COLO668 (cell line): Measurements from ENCODE around the gene SFT2D1.
"Not testable (repeated sequence)": the region's sequence is repeated elsewhere in the genome, so short reads cannot be mapped to it uniquely, and the experiment has no call there.

Source experiments
- DNase-seq: peaks from one replicate; lab custom pipeline; 2025; ENCODE audit not compliant: unreplicated experiment; lab: John Stamatoyannopoulos, UW

SFT2D1 gene

DNA sequence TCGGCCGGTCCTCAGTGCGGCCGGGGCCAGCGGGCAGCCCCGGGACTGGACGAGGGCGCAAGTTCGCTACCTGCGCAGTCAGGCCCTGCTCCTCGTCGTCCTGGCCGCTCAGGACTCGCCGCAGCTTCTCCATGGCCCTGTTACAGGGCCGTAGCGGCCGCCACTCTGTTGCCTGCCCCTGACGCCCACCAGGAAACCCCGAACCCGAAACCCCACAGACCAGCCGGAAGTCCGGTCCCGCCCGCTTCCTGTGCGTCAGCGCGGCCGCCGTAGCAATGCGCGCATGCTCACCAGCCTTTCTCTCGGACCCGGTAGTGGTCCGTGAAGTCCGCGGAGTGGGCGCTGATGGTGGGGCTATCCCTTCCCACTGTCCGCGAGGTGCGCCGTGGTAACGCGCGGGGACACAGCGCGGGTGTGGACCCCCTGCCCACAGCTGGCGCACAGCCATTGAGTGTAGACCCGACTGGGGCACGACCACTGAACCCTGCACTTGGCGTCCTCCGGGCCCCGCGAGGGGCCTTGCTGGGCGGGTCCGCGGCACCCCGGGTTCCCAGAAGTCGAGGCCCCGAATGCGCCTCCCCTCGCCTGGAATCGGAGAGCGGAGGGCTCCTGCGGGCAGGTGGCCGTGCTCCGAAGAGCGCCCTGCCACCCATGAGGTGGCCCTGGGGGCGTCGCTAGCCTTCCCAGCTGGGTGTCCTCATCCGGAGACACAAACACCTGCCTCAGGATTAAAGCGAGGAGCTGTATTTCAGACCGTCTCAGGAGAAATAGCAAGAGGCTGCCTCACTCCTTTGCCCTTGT lies at the start of gene SFT2D1:
TSS of gene SFT2D1 (minus strand) at position 197 of the 801 bp plus-strand sequence. CDS start at position 133, 64 bp downstream.
- DNase-seq = peak; percentile 79

DNA sequence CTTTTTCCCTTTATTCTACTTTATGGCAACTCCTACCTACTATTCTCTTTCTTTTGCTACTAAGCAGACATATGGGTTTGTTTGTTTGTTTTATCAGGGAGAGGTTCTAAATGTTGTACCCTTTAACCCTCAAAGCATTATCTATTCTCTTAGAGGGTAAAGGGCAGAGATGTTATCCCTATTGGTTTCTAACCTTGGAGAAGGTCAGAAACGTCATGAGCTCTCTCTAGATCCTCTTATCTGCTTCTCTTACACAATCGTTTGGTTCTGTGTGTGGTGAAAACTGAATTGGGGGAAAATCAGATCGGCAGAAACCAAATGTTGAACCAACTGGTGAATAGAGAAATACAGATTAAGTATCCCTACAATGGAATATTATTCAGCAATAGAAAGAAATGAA lies 46.8 kb upstream of the SFT2D1 start:
- DNase-seq = no peak

DNA sequence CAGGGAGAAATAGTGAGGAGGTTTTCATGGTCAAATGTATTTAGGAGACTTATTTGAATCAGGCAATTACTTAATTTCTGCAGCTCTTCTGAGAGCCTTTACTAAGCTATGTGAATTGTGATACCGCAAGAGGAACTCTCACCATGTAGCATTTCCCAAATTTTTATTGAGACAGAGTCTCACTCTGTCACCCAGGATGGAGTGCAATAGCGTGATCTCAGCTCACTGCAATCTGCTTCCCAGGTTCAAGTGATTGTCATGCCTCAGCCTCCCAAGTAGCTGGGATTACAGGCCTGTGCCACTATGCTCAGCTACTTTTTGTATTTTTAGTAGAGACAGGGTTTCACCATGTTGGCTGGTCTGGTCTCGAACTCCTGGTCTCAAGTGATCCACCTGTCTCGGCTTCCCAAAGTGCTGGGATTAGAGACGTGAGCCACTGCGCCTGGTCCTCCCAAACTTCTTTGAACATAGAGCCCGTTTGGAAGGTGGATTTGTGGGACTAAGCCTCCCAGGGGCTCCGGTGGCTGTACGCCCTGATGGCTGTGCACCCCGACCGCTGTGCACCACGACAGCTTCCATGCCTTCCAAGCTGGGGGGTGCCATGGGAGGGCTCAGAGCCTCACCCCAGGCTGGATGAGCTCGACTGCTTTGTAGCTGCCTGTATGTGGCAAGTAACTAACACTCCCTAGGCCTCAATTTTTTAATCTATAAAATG lies 46.1 kb upstream of the SFT2D1 start:
- DNase-seq = no peak

DNA sequence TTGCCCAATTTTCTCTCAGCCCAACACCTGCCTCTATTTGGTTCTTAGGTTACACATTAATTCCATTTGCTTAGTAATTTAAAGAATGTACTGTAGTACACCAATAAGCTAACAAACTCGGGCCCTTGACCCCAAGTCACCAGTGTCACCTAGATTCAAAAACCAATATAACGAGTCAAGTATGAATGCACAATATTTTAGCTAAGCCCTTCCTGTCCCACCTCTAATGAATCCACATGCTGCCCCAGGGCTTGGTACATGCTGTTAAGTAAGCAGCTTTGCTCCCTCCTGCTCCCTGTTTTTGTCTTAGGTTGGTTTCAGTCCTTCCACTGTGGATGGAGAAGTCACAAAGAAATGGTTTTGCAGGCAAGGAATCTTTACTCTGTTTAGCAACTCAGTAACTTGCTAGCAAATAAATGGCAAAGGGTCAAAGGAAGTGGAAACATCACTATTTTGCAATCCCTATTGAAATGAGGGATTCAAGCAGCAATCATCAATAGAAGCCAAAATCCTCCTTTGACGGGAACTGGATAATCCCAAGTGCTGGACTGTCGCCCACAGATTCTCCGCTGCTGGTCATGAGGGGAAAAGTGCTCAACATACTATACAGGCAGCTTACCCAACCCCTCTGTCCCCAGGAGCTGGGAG lies 45.4 kb upstream of the SFT2D1 start:
- DNase-seq = no peak

DNA sequence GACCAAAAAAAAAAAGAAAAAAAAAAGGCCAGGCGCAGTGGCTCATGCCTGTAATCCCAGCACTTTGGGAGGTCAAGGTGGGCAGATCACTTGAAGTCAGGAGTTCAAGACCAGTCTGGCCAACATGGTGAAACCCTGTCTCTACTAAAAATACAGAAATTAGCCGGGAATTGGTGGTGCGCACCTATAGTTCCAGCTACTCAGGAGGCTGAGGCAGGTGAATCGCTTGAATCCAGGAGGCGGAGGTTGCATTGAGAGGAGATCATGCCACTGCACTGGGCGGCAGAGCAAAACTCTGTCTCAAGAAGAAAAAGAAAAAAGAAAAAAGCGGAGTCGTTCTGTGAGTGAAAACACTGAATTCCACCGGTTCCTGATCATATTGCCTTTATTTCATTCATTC lies 44.8 kb upstream of the SFT2D1 start:
- DNase-seq = not testable (repeated sequence)

DNA sequence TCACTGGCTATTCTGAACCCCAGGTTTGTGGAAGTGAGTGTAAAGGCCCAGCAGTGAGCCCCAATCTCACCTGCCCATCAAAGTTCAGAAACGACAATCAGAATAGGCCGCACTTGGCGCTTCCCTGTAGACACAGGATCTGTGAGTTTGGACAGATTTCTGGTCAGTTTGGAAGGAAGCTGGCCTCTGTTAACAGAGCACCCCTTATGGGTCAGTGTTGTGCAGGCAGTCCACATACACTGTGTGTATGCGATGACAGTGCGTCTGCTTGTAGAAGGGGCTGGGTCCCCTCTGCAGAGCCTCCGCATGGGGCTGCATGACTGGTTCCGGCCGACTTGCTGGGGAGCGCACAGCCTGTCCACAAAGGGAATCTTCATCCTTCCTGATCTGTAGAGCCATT lies 43.8 kb upstream of the SFT2D1 start:
- no peak for DNase-seq

DNA sequence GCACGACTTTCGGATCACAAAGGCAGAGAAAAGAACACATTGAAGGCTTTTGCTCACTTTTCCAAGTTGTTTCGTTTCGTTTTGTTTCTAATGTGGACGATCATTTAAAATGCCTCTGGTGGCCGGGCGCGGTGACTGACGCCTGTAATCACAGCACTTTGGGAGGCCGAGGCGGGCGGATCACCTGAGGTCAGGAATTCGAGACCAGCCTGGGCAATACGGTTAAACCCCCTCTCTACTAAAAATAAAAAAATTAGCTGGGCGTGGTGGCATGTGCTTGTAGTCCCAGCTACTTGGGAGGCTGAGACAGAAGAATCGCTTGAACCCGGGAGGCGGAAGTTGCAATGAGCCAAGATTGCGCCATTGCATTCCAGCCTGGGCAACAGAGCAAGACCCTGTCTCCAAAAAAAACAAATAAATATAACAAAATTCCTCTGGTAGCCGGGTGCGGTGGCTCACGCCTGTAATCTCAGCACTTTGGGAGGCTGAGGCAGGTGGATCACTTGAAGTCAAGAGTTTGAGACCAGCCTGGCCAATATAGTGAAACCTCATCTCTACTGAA lies 41.5 kb upstream of the SFT2D1 start:
- DNase-seq = peak; percentile 38

DNA sequence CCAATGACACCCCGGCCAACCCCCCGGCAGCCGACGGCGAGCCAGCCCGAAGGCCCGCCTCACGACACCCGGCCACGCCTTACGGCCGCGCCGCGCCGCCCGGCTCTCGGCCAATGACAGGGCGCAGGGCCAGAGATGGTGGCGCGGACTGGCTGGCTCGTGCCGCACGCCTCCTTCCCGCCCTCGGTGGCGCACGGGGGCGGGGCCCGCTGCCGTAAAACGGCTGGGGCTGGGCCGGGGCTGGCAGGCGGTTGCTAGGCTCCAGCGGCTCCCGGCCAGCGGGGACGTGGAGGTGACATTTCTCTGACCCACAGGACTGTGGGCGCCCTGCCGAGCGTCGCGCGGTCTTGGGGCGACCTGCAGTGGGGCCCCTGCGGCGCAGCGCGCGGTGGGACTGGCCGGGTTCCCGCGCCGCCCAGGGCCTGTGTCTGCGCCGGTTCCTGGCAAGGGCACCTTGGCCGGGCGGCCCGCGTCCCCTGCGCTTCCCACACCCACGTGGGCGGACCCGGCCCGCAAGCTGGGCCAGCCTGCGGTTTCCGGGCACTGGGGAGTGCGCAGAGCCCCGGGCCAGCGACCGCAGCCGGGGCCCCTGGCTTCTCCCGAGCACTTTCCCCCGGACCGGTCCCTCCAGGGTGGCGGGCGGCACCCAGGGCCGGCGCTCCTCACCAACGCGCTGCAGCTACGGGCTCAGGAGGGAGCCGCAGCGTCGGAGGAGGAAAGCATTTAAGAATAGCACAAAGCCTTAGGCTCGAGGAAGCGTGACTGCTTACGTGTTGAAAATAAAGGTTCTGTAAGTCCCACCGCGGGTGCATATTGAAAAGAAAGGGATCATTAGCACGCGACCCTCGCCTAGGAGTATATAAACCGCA lies 40.8 kb upstream of the SFT2D1 start, which contains the start of gene MPC1:
TSS of gene MPC1 (minus strand) at position 8 of the 869 bp plus-strand sequence. CDS start 64 bp downstream, outside the sequence.
- DNase-seq = peak; percentile 95

DNA sequence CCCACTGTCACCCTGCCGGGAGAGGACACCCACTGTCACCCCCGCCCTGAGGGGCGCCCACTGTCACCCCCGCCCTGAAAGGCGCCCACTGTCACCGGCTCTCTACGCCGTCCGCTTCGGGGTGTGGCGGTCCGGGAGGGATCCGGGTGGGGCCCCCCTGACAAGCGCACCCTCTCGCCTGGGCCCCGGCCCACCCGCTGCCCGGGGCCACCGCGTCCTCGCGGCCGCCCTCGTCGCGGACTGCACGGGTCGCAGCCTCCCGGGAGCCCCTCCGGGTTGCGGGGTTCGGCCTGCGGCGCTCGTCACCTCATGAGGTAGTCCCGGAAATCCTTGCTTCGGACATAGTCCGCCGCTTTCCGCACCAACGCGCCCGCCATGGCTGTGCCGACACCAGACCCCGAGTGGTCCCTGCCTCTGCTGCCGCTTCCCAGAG lies 40.2 kb upstream of the SFT2D1 start:
- no peak for DNase-seq

DNA sequence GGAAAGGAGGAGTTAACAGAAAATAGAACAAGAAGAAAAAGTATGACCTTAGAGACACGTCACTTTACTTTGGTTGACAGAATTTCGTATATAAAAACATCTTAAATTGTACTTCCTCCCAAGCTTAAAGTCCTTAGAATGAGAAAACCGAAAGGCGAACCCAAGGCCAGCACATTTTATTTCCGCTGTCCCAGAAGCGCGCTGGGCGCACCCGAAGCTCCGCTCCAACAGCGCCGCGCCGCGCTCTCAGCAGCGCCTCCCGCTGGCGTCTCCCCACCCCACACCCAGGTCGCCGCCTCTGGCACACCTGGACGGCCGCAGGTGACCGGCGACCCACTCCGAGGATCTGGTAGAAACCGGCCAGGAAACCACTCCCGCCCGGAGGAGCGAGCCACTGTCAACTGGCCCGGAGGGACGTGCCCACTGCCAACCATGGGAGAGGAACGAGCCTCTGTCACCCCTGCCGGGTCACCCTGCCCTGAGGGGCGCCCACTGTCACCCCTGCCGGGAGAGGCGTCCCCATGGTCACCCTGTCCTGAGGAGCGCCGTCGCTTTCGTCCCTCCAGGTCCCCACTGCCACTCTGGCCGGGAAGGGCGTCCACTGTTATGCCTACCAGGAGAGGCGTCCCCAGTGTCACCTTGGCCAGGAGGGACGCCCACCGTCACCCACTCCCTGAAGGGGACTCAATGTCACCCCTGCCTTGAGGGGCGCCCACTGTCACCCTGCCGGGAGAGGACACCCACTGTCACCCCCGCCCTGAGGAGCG lies 39.6 kb upstream of the SFT2D1 start:
- DNase-seq = peak; percentile 89

DNA sequence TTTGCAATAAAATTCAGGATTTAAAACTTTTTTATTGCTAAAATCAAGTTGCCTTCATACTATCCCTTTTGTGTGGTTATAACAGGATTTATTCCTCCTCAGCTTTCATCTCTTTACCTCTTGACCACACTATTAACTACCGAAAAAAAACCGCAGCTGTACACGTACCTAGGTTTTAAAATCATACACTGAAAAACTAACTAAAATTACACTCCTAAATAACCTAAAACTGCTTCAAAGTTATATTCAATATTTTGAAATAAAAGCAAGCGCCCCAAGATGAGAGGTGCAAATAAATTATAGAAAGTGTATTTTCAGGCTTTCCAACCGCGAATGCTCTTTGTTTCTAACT lies 39.0 kb upstream of the SFT2D1 start:
- no peak for DNase-seq

DNA sequence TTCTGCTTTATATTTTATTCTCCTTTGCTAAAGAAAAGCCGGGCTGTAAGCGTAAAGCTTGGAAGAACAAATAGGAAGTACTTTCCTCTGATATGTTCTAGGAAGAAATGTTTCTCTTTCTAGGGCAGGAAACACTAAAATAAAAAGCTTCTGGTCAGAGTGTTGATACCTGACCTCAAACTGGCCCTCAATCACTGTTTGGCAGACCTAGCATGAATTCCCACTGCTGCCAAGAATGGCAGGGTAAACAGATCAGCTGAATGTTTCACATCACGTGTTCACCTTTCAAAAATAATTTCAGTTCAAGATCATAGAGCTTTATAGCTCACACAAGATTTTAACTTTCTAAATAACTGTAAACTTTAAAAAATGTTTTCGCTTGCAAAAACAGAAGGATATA lies 37.5 kb upstream of the SFT2D1 start:
- DNase-seq = no peak

DNA sequence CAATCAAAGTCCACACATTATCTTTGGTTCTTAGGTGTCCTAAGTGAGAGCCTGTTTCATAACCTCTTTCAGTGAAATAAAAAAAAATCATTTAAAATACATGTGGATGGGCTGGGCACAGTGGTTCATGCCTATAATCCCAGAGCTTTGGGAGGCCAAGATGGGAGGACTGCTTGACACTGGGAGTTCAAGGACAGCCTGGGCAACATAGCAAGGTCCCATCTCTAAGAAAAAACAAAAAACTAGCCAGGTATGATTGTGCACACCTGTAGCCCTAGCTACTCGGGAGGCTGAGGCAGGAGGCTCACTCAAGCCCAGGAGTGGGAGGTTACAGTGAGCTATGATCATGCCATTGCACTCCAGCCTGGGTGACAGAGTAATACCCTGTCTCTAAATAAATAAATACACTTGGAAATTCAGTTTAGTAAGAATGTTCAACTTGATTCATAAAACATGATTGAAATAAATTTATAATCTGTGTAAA lies 36.8 kb upstream of the SFT2D1 start:
- DNase-seq = no peak

DNA sequence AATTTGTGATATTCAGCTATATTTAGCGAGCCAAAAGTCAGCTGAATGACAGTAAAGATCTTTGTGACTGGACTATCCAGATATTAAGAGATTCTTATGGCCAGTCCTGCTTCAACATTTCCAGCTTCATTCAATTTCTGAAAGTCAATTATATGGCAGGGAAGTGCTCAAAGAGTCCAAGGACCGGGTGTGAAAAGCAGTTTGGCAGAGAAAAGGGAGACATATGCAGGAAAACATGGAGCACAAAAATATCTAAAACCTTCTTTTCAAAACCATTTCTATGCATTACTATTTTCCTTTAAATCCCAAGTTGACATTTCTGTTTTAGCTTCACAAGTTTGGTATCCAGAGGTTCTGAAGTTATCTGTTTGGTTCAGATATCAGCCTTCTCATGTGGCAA lies 35.4 kb upstream of the SFT2D1 start:
- DNase-seq = no peak

DNA sequence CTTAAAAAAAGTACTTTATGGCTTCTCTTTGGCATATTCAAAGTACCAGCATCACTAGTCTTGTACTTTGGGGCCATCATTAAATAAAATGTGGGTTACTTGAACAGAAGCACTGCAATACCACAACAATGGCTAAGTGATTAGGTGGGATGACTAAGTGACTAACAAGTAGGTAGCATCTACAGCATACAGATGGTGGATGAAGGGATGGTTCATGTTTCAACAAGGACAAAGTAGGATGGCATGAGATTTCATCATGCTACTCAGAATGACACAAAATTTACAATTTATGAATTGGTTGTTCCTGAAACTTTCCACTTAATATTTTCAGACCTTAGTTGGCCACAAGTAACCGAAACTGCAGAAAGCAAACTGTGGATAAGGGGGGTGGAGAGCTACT lies 32.7 kb upstream of the SFT2D1 start:
- DNase-seq = no peak

DNA sequence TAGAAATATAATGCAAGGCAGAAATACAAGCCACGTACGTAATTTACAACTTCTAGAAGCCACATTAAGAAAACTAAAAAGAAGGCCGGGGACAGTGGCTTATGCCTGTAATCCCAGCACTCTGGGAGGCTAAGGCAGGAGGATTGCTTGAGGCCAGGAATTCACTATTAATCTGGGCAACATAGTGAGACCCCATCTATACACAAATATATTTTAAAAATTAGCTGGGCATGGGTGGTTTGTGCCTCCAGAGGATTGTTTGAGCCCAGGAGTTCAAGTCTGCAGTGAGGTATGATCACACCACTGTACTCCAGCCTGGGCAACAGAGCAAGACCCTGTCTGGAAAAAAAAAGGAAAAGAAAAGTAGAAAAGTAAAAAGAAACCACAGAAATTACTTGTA lies 28.1 kb upstream of the SFT2D1 start:
- no peak for DNase-seq

DNA sequence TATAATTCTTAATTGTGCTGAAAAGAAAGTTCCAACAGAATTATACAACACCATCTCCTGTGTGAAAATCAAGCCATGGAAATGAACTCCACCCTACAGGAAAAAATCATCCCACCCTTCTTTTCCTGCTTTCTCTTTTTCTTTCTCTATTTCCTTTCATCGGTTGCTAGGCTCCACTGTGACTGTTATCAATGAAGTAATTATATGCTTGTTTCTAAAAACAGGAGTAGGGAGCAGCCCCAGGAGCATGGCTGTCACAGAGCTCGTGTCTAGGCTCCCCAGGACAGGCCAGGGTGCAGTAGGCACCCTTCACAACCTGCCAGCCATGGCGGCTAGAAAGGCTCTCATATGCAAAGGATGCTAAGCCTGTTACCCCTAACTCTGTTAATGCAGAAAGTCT lies 27.4 kb upstream of the SFT2D1 start:
- no peak for DNase-seq

DNA sequence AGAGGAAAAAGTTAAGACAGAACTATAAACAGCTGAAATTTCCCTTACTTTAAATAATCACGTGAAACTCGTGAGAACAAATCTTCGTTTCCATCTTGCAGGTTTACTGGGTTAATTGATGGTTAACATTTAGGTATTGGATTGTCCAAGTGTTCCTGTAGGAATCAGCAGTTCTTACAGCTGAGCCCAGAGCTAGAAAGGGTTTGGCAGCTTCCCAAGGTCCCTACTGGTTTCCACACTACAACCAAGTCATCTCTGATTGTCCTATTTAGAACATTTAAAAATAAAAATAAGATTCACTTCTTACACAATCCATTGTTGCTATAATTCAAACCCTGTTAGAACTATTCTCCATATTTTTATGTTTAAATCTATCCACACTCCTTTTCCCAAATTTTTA lies 24.6 kb upstream of the SFT2D1 start:
- no peak for DNase-seq

DNA sequence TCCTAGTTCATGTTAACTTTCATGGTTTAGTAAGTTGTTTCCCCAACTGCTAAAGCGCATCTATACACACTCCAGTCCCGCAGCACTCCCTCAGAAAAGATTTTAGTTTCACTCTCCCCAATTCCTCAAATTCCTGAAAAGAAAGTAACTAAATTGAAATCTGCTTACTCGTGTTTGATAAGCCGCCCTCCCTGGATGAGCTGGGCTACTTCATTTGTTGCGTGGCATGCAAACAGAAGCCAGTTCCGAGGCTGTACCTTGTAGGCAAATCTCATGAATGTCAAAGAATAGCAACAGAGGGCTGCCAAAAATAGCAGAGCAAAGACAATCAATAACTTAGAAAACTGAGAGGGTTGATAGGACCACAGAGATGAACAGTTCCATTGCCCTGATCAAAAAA lies 23.5 kb upstream of the SFT2D1 start:
- DNase-seq = no peak

DNA sequence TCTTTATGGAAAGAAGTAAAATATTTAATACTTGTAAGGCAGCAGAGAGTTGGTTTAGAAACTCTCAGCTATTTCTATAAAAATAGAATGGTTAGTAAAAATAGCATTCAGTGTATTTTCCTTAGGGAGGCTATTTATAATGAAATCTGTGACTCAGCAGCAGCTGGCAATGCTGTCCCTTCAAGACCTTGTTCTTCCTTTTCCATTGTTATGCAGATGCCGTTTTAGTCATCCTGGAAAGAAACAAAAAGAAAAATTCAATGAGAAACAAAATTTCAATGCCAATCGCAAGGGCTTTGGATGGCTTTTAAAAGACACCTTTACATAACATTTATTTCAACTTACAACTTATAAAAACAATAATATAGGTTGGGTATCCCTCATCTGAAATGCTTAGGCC lies 22.9 kb upstream of the SFT2D1 start:
- no peak for DNase-seq
